ENCODE data around the gene PRLHR. TPM values are rescaled to one million over a fixed set of nuclear protein-coding genes. Genes with fewer than 3 reads are reported as not detected.

Gene PRLHR
- total and polyA plus RNA-seq, 2 of the 4 experiments (the other 2 are of a cell fraction): not detected

GRCh38 chr10:118583611-118584010 is 11.8 kb downstream of the PRLHR start:
- TF ChIP-seq BHLHE40 (IDR thresholded peaks at IDR 0.05; ENCODE audit: low read depth, low read length): no peak
- TF ChIP-seq CHD1 (IDR thresholded peaks at IDR 0.05; ENCODE audit: low read depth, low read length): no peak
- TF ChIP-seq MAZ (IDR thresholded peaks at IDR 0.05; ENCODE audit: borderline replicate concordance, low read depth, low read length): no peak
- TF ChIP-seq SMC3 (IDR thresholded peaks at IDR 0.05; ENCODE audit: low read depth, low read length): no peak
- no peak for TF ChIP-seq RAD21 (IDR thresholded peaks at IDR 0.05; ENCODE audit: low read length)
- no peak for TF ChIP-seq CEBPB (IDR thresholded peaks at IDR 0.05; ENCODE audit: low read depth, low read length)
- no peak for TF ChIP-seq ELK1 (IDR thresholded peaks at IDR 0.05; ENCODE audit: borderline replicate concordance, low read depth, low read length)
- no peak for TF ChIP-seq MAFK (IDR thresholded peaks at IDR 0.05; ENCODE audit: low read depth, low read length)
- TF ChIP-seq RCOR1 (IDR thresholded peaks at IDR 0.05; ENCODE audit: insufficient replicate concordance, low read length): no peak
- TF ChIP-seq RFX5 (IDR thresholded peaks at IDR 0.05; ENCODE audit: low read depth, low read length): no peak
- TF ChIP-seq NFE2L2 (IDR thresholded peaks at IDR 0.05; ENCODE audit: low read depth, low read length): no peak
- TF ChIP-seq CTCF (conservative IDR thresholded peaks at IDR 0.05; ENCODE audit: low read depth, low read length): no peak
- no peak for TF ChIP-seq USF2 (IDR thresholded peaks at IDR 0.05; ENCODE audit: low read depth, low read length)
- TF ChIP-seq FOS (IDR thresholded peaks at IDR 0.05; ENCODE audit: low read depth, low read length): no peak
- TF ChIP-seq POLR2A (IDR thresholded peaks at IDR 0.05; ENCODE audit: low read depth, low read length): no peak
- Histone ChIP-seq H2AK5ac (ENCODE audit: low read depth, low read length) (no peak overlapping the region), H3K9me3 (ENCODE audit: control insufficient read depth, insufficient read depth, low read length) (no peaks in the 10 kb centered on the region), H2BK15ac (ENCODE audit: low read depth, low read length) (no peak overlapping the region), H3K56ac (ENCODE audit: extremely low read depth, insufficient read depth, low read length) (no peak overlapping the region), H3K4me2 (ENCODE audit: low read depth, low read length) (no peak overlapping the region), H3K14ac (replicated peaks; ENCODE audit: low read depth, low read length) (no peak overlapping the region), H2AFZ (replicated peaks; ENCODE audit: low read length, poor library complexity) (no peak overlapping the region), H3K27me3 (ENCODE audit: control insufficient read depth, insufficient read depth, low read length) (peaks cover 4% of the 10 kb centered on the region), H3K18ac (ENCODE audit: low read depth, low read length) (no peak overlapping the region), H3K36me3 (ENCODE audit: control insufficient read depth, insufficient read depth, low read length) (no peaks in the 10 kb centered on the region), H4K91ac (ENCODE audit: insufficient read depth, low read depth, low read length) (no peak overlapping the region), H4K5ac (ENCODE audit: low read depth, low read length) (no peak overlapping the region), H3K27ac (ENCODE audit: insufficient read depth, low read length) (no peak overlapping the region), H4K20me1 (ENCODE audit: insufficient read depth, low read length) (no peaks in the 10 kb centered on the region), H3K9me1 (ENCODE audit: insufficient read depth, low read length) (no peaks in the 10 kb centered on the region), H2AK9ac (replicated peaks; ENCODE audit: low read depth, low read length, poor library complexity) (no peak overlapping the region), H3K4ac (ENCODE audit: low read depth, low read length) (no peak overlapping the region), H2BK5ac (ENCODE audit: low read depth, low read length, poor library complexity, severe bottlenecking) (no peak overlapping the region), H3K4me3 (ENCODE audit: insufficient read depth, low read depth, low read length) (no peak overlapping the region), H2BK20ac (ENCODE audit: low read depth, low read length) (no peak overlapping the region), H3K23ac (ENCODE audit: low read depth, low read length) (no peak overlapping the region), H4K8ac (ENCODE audit: low read depth in 2 of 2, low read length in 2 of 2) (no peak overlapping the region), H3K79me1 (ENCODE audit: low read depth in 1 of 2, low read length in 2 of 2) (no peaks in the 10 kb centered on the region), H3K4me1 (ENCODE audit: control insufficient read depth, insufficient read depth, low read length) (no peaks in the 10 kb centered on the region), H3K9ac (ENCODE audit: low read depth, low read length) (no peak overlapping the region), H2BK120ac (ENCODE audit: low read depth, low read length) (no peak overlapping the region)
- BruUV-seq (replicated peaks): no TSS peak
- intact Hi-C loops (cut with micrococcal nuclease): no loop called here
- no peak for ATAC-seq (ENCODE audit: low read depth)
- in situ Hi-C loops (cut with MboI; ENCODE audit: low sequenced_read_pairs): no loop called here
- POLR2A ChIA-PET (ENCODE audit: unreplicated experiment): no interaction called here
- CTCF ChIA-PET: no interaction called here
- 80% methylated on average over 1 of the region's 5 CpGs; no CpG with 5 or more reads in 1 of the 2 experiments for WGBS, 2 experiments (ENCODE audit: extremely low coverage in 2 of 2, insufficient read length in 1 of 2)
- dilution Hi-C loops (cut with HindIII; ENCODE audit: low sequenced_read_pairs, unreplicated experiment): no loop called here
- no peak for DNase-seq
